Panc1 (cell line): ENCODE measurements around the gene DCTN3. TPM values are rescaled to one million over a fixed set of nuclear protein-coding genes. Genes with fewer than 3 reads are reported as not detected.

Source experiments
- ATAC-seq: fragments of 200-7000 bp; cut with Tn5 transposase; 2 replicates; pipeline ENCODE4 v1.9.1; 2020; ENCODE audit warnings: mild to moderate bottlenecking, moderate library complexity
- BruUV-seq: library from RNA; stranded (reverse); fragments of 400-500 nt; replicated peaks from 2 replicates; lab custom pipeline; 2021; lab: Mats Ljungman, UMichigan
- CTCF ChIA-PET: fragments of 300-600 bp; sonication (Branson Sonifier 250); formaldehyde crosslinking; loops from one replicate; lab custom pipeline; 2022; ENCODE audit warnings: antibody characterized with exemption; lab: Charles Lee
- POLR2A ChIA-PET: fragments of 300-600 bp; sonication (Branson Sonifier 250); formaldehyde crosslinking; loops from one replicate; lab custom pipeline; 2022; ENCODE audit warnings: antibody characterized with exemption; lab: Charles Lee
- DNase-seq: peaks from one replicate; pipeline ENCODE4 v3.0.0-alpha.2; 2010; ENCODE audit warnings: low read depth, low spot score
- H3K27ac ChIP-seq: 2 replicates; pipeline ENCODE4 v1.5.1; 2011; ENCODE audit warnings: mild to moderate bottlenecking, low read length, inconsistent platforms
- H3K27me3 ChIP-seq: fragments of 200-500 bp; sonication (Bioruptor generic); 2 replicates; pipeline ENCODE4 v1.6.0; 2014; ENCODE audit warnings: low read length, inconsistent platforms; ENCODE audit not compliant: control insufficient read depth, insufficient read depth
- H3K36me3 ChIP-seq: fragments of 200-500 bp; sonication (Bioruptor generic); 2 replicates; pipeline ENCODE4 v1.5.1; 2014; ENCODE audit warnings: inconsistent platforms, mild to moderate bottlenecking, low read length, moderate library complexity; ENCODE audit not compliant: control insufficient read depth, insufficient read depth
- H3K4me1 ChIP-seq: 2 replicates; pipeline ENCODE4 v1.5.1; 2011; ENCODE audit warnings: inconsistent platforms, mild to moderate bottlenecking, low read length, moderate library complexity; ENCODE audit not compliant: control insufficient read depth, insufficient read depth
- H3K4me3 ChIP-seq, 2 experiments: 2 replicates each; pipeline ENCODE4 v1.5.1; 2011 to 2012; ENCODE audit warnings: low read depth in 2 of 2, low read length in 2 of 2, mild to moderate bottlenecking in 2 of 2, inconsistent platforms in 1 of 2, moderate library complexity in 1 of 2
- H3K9me3 ChIP-seq: fragments of 200-500 bp; sonication (Bioruptor generic); 2 replicates; pipeline ENCODE4 v1.5.1; 2014; ENCODE audit warnings: low read depth, mild to moderate bottlenecking, inconsistent platforms, low read length, moderate library complexity; ENCODE audit not compliant: control insufficient read depth, insufficient read depth
- POLR2AphosphoS5 ChIP-seq: IDR thresholded peaks from 2 replicates; pipeline ENCODE4 v1.6.1; 2012; ENCODE audit warnings: mild to moderate bottlenecking, low read depth, low read length, moderate library complexity
- SIN3A ChIP-seq: IDR thresholded peaks from 2 replicates; pipeline ENCODE4 v1.6.1; 2012; ENCODE audit warnings: low read depth, mild to moderate bottlenecking, low read length, moderate library complexity, borderline replicate concordance; ENCODE audit not compliant: insufficient read depth
- TCF7L2 ChIP-seq: IDR thresholded peaks from 2 replicates; pipeline ENCODE4 v1.6.1; 2011; ENCODE audit warnings: mild to moderate bottlenecking, low read depth, low read length, inconsistent platforms
- in situ Hi-C: cut with HindIII; loops from 2 replicates; pipeline ENCODE4 v1.10.0; 2016; ENCODE audit warnings: low sequenced_read_pairs, low pct_unique_long_range_greater_than_20kb
- intact Hi-C: fragments of 100-400 bp; cut with micrococcal nuclease; formaldehyde crosslinking; loops from one replicate; pipeline ENCODE4 v1.10.0; 2022; ENCODE audit not compliant: unreplicated experiment
- total RNA-seq: library from RNA; stranded (reverse); gene quantifications from one replicate; pipeline ENCODE4 v1.2.1, GENCODE V29; 2021; ENCODE audit not compliant: unreplicated experiment
- TF ChIP-seq, protein P1 (sequence below): fragments of 450-650 bp; IDR thresholded peaks from 2 replicates; pipeline ENCODE4 v1.5.1; 2017; ENCODE audit warnings: mild to moderate bottlenecking
- TF ChIP-seq, protein P2 (sequence below), 2 experiments: IDR thresholded peaks; 2 replicates each; pipeline ENCODE4 v1.6.1; 2011 to 2012; ENCODE audit warnings: low read depth in 2 of 2, control low read depth in 1 of 2, low read length in 1 of 2, mild to moderate bottlenecking in 1 of 2, moderate library complexity in 1 of 2; ENCODE audit not compliant: insufficient read depth in 1 of 2

The DCTN3 gene
- total RNA-seq, 1 experiment from 2014 or later = 110 TPM

DNA sequence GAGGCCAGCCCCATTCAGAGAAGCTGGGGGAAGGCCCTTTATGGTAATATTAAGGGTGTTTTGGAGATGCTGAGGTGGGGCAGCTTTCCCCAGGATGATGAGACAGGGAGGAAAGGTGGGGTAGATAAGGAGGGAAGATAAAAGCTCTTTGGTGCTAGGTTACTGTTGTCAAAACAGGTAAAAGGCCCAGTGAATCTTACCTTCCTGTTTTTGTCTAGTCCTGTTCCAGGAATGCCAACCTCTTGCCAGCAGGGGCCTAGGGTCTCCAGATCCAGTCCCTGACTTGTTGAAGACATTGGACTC lies 43.0 kb upstream of the DCTN3 start:
- Histone ChIP-seq H3K9me3 (no peaks in the 10 kb centered on the region), H3K4me3 (no peak overlapping the region), H3K27ac (no peak overlapping the region), H3K27me3 (no peaks in the 10 kb centered on the region), H3K36me3 (no peaks in the 10 kb centered on the region), H3K4me1 (peaks cover 8% of the 10 kb centered on the region; the same call in 1 of the 2 replicates)
- in situ Hi-C loops (no loop called here), intact Hi-C loops (no loop called here)
- TF ChIP-seq, protein P1, sequence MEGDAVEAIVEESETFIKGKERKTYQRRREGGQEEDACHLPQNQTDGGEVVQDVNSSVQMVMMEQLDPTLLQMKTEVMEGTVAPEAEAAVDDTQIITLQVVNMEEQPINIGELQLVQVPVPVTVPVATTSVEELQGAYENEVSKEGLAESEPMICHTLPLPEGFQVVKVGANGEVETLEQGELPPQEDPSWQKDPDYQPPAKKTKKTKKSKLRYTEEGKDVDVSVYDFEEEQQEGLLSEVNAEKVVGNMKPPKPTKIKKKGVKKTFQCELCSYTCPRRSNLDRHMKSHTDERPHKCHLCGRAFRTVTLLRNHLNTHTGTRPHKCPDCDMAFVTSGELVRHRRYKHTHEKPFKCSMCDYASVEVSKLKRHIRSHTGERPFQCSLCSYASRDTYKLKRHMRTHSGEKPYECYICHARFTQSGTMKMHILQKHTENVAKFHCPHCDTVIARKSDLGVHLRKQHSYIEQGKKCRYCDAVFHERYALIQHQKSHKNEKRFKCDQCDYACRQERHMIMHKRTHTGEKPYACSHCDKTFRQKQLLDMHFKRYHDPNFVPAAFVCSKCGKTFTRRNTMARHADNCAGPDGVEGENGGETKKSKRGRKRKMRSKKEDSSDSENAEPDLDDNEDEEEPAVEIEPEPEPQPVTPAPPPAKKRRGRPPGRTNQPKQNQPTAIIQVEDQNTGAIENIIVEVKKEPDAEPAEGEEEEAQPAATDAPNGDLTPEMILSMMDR = no peak
- TF ChIP-seq SIN3A = no peak
- no peak for TF ChIP-seq POLR2AphosphoS5
- TF ChIP-seq, protein P2, sequence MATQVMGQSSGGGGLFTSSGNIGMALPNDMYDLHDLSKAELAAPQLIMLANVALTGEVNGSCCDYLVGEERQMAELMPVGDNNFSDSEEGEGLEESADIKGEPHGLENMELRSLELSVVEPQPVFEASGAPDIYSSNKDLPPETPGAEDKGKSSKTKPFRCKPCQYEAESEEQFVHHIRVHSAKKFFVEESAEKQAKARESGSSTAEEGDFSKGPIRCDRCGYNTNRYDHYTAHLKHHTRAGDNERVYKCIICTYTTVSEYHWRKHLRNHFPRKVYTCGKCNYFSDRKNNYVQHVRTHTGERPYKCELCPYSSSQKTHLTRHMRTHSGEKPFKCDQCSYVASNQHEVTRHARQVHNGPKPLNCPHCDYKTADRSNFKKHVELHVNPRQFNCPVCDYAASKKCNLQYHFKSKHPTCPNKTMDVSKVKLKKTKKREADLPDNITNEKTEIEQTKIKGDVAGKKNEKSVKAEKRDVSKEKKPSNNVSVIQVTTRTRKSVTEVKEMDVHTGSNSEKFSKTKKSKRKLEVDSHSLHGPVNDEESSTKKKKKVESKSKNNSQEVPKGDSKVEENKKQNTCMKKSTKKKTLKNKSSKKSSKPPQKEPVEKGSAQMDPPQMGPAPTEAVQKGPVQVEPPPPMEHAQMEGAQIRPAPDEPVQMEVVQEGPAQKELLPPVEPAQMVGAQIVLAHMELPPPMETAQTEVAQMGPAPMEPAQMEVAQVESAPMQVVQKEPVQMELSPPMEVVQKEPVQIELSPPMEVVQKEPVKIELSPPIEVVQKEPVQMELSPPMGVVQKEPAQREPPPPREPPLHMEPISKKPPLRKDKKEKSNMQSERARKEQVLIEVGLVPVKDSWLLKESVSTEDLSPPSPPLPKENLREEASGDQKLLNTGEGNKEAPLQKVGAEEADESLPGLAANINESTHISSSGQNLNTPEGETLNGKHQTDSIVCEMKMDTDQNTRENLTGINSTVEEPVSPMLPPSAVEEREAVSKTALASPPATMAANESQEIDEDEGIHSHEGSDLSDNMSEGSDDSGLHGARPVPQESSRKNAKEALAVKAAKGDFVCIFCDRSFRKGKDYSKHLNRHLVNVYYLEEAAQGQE (IDR thresholded peaks at IDR 0.05; ENCODE audit: insufficient read depth in 1 of 2, low read depth in 2 of 2, low read length in 1 of 2) = no peak
- ATAC-seq (no peak), DNase-seq (no peak)
- BruUV-seq = no TSS peak
- ChIA-PET CTCF (no interaction called here), POLR2A (no interaction called here)

DNA sequence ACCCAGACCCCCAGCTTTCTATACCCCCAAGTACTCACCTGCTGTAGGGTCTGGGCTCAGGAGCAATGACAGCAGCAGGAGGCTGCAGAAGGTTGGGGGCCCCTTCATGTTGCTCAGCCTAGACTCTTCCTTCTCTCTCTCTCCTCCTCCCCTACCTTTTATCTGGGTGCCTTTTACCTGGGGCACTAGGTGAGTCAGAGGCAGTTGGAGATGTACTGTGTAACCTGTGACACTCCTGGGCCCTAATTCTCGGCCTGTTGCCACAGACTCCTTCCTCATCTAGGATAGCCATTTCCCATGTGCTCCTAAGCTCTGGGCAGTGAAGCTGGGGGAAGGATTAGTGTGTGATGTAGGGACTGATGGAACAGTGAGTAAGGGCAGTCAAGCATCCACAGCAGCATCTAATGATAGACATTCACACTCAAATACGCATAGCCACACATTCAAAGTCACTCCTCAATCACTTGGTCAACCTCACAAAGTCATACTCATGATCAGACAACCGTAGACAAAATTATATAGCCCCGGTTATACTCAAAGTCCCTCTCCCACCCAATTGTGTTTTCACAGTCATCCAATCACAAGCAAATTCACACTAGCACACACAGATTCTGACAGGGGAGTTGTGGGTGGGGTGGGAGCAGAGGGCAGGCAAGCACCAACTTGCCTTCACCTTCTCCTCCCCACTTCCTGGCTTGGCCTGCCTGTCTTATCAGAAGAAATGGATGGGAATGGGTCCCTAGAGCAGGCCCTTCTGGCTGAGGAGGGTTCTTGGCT lies 42.4 kb upstream of the DCTN3 start, which contains the start of gene CCL27:
Gene CCL27, minus strand, starts transcription at position 132 of the 777 bp plus-strand sequence. Its CDS starts 24 bp downstream, at position 108.
- in situ Hi-C loops (no loop called here), intact Hi-C loops (no loop called here)
- peaks cover 8% of the 10 kb centered on the region; the same call in 1 of the 2 replicates for H3K4me1 ChIP-seq
- no peak within 1 kb of the TSS for H3K4me3 ChIP-seq
- no peak for ATAC-seq
- no peaks in the 10 kb centered on the region for H3K27me3 ChIP-seq
- TF ChIP-seq POLR2AphosphoS5 (no peak), TCF7L2 (no peak)
- TF ChIP-seq, protein P2 (IDR thresholded peaks at IDR 0.05; ENCODE audit: insufficient read depth in 1 of 2, low read depth in 2 of 2, low read length in 1 of 2) = no peak
- TF ChIP-seq, protein P1 = no peak
- POLR2A ChIA-PET = no interaction called here
- CTCF ChIA-PET = interaction anchor here (0.6 kb wide), 1 partner anchor 30 kb away, joined by 9 read pairs; no protein-coding TSS in a partner anchor
- no peaks in the 10 kb centered on the region for H3K9me3 ChIP-seq
- no peaks in the 10 kb centered on the region for H3K36me3 ChIP-seq
- no TSS peak for BruUV-seq
- no peak for DNase-seq
- H3K27ac ChIP-seq = no peak within 1 kb of the TSS
